H1 (cell line): ENCODE data around the gene RAD51B. TPM values are rescaled to one million over a fixed set of nuclear protein-coding genes. Genes with fewer than 3 reads are reported as not detected.

ENCODE experiments used
- BCL11A ChIP-seq, 2 experiments: IDR thresholded peaks; one replicate each; pipeline ENCODE4 v1.6.1; 2011; ENCODE audit warnings: low read depth in 2 of 2, low read length in 2 of 2, mild to moderate bottlenecking in 2 of 2
- CHD2 ChIP-seq: IDR thresholded peaks from 2 replicates; pipeline ENCODE4 v1.6.1; 2012; ENCODE audit warnings: low read length, improper control_type of control experiment
- EZH2 ChIP-seq: fragments of 200-600 bp; sonication (generic); IDR thresholded peaks from 2 replicates; pipeline ENCODE4 v1.7.1; 2012; ENCODE audit warnings: low read depth, mild to moderate bottlenecking, moderate library complexity, low read length, inconsistent platforms; ENCODE audit not compliant: severe bottlenecking
- POLR2AphosphoS5 ChIP-seq: IDR thresholded peaks from 2 replicates; pipeline ENCODE4 v1.6.1; 2011; ENCODE audit warnings: low read depth, low read length
- SP4 ChIP-seq: IDR thresholded peaks from 2 replicates; pipeline ENCODE4 v1.6.1; 2012; ENCODE audit warnings: low read length, inconsistent platforms
- polyA plus RNA-seq, 7 experiments: library from polyadenylated mRNA; depleted of rRNA in 3 of 7; stranded (reverse) in 5 of 7; unstranded in 2 of 7; fragments of >200 nt in 5 of 7; fragments of 200-250 nt in 2 of 7; gene quantifications; 1 replicate in 5 of 7; 2 replicates in 1 of 7; 4 replicates in 1 of 7; pipeline versions ENCODE4 v1.2.1 to v1.2.3, GENCODE V29; 2011 to 2013; ENCODE audit warnings: missing spikeins in 2 of 7, mixed read lengths in 2 of 7
- total RNA-seq: library from RNA; stranded (reverse); fragmentation: NEBNext Ultra II Directional; extraction: Animal tissue kit (Norgen Biotek cat#: 25700); gene quantifications from 2 replicates; pipeline ENCODE4 v1.2.1, GENCODE V29; 2021
- TF ChIP-seq, protein P1 (sequence below): IDR thresholded peaks from 2 replicates; pipeline ENCODE4 v1.6.1; 2012; ENCODE audit warnings: inconsistent platforms
- TF ChIP-seq, protein P2 (sequence below), 3 experiments: IDR thresholded peaks; 1 replicate in 2 of 3; 2 replicates in 1 of 3; pipeline versions ENCODE4 v1.5.1 to v1.6.1; 2011; ENCODE audit warnings: low read length in 3 of 3, mild to moderate bottlenecking in 3 of 3, inconsistent platforms in 2 of 3, low read depth in 1 of 3, moderate library complexity in 1 of 3; ENCODE audit not compliant: insufficient read depth in 1 of 3; ENCODE audit errors: control extremely low read depth in 1 of 3

RAD51B gene
- total and polyA plus RNA-seq, 2 of the 8 experiments (the other 6 are each of a cell fraction or from before 2014, with no cell fraction given) = 3.9 to 14.9 TPM

DNA sequence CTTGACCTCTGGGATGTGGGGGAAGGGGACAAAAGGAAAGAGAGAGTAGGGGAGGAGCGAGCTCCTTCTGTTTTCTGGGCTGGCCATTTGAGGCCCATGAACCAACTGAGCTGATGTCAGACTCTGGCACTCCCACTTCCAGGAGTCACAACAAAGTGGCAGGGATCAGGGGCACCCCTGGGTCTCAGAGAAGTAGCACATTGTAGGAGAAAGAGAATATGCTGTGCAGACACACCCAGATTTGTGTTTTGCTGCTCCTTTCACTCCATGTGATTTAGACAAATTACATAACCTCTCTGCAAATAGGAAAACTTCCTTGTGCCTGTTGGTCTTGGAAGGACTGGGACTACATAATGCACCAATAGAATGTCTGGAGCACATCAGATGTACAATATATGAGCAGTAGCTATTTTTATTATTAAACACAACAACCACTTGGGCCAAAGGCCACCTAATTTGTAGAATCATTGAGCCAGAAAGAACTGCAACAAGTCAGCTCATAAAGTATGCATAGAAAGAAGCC, 707.8 kb downstream of the RAD51B start (continued):
- TF ChIP-seq, protein P1, sequence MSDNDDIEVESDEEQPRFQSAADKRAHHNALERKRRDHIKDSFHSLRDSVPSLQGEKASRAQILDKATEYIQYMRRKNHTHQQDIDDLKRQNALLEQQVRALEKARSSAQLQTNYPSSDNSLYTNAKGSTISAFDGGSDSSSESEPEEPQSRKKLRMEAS = no peak
- TF ChIP-seq CHD2 = no peak
- TF ChIP-seq, protein P2, sequence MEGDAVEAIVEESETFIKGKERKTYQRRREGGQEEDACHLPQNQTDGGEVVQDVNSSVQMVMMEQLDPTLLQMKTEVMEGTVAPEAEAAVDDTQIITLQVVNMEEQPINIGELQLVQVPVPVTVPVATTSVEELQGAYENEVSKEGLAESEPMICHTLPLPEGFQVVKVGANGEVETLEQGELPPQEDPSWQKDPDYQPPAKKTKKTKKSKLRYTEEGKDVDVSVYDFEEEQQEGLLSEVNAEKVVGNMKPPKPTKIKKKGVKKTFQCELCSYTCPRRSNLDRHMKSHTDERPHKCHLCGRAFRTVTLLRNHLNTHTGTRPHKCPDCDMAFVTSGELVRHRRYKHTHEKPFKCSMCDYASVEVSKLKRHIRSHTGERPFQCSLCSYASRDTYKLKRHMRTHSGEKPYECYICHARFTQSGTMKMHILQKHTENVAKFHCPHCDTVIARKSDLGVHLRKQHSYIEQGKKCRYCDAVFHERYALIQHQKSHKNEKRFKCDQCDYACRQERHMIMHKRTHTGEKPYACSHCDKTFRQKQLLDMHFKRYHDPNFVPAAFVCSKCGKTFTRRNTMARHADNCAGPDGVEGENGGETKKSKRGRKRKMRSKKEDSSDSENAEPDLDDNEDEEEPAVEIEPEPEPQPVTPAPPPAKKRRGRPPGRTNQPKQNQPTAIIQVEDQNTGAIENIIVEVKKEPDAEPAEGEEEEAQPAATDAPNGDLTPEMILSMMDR (IDR thresholded peaks at IDR 0.05; ENCODE audit: control extremely low read depth in 1 of 3, insufficient read depth in 1 of 3, low read depth in 1 of 3, low read length in 3 of 3) = no peak
- no peak for TF ChIP-seq EZH2
- no peak for TF ChIP-seq SP4
- TF ChIP-seq BCL11A (IDR thresholded peaks at IDR 0.05; ENCODE audit: low read depth in 2 of 2, low read length in 2 of 2) = no peak
- TF ChIP-seq POLR2AphosphoS5 = no peak
